Left renal cortex interstitium (tissue), 4 donors: ENCODE results near the gene SHROOM4. TPM values are rescaled to one million over a fixed set of nuclear protein-coding genes. Genes with fewer than 3 reads are reported as not detected.

Experiments used
- polyA plus RNA-seq, 4 donors: library from polyadenylated mRNA; unstranded; fragments of 120-200 nt; gene quantifications; one replicate each; pipeline ENCODE4 v1.2.1, GENCODE V29; 2013; ENCODE audit not compliant: insufficient read length in 4 of 4

SHROOM4 gene
- polyA plus RNA-seq, 4 donors, result 13.9 to 22.1 (median 17.1) TPM

Other genes with a start within 250 kb of the SHROOM4 start
- not detected for gene BMP15, start 96.5 kb upstream of the SHROOM4 start, polyA plus RNA-seq